ENCODE data around the gene VGF.

The VGF gene

GRCh38 chr7:101205901-101206664, 40.7 kb upstream of the VGF start:
- TF ChIP-seq CTCF (IDR thresholded peaks at IDR 0.05), result no peak

GRCh38 chr7:101202603-101202918, 37.2 kb upstream of the VGF start:
- no peak for TF ChIP-seq CTCF (IDR thresholded peaks at IDR 0.05)

- TF ChIP-seq CTCF (IDR thresholded peaks at IDR 0.05), result no peak
Observed at GRCh38 chr7:101201695-101202602, 36.6 kb upstream of the VGF start.

- TF ChIP-seq CTCF (IDR thresholded peaks at IDR 0.05), result no peak
Observed at GRCh38 chr7:101200862-101201599, 35.7 kb upstream of the VGF start, which contains the start of gene MOGAT3. Gene MOGAT3 (minus strand): TSS chr7:101201036. CDS start chr7:101200854, 182 bp downstream.

GRCh38 chr7:101200504-101200861, 35.1 kb upstream of the VGF start:
- TF ChIP-seq CTCF (IDR thresholded peaks at IDR 0.05), result no peak

GRCh38 chr7:101198476-101198875, 33.1 kb upstream of the VGF start:
- TF ChIP-seq CTCF (IDR thresholded peaks at IDR 0.05), result no peak

- no peak for TF ChIP-seq CTCF (IDR thresholded peaks at IDR 0.05)
Observed at GRCh38 chr7:101197991-101198390, 32.6 kb upstream of the VGF start.

Data from LNCAP (cell line).